H1 (cell line): ENCODE data around the gene LOXHD1.

Source experiments
- ATF3 ChIP-seq: IDR thresholded peaks from 2 replicates; pipeline ENCODE4 v1.6.1; 2011; ENCODE audit warnings: low read depth, mild to moderate bottlenecking, low read length; ENCODE audit not compliant: insufficient read depth
- BCL11A ChIP-seq, 2 experiments: IDR thresholded peaks; one replicate each; pipeline ENCODE4 v1.6.1; 2011; ENCODE audit warnings: low read depth in 2 of 2, low read length in 2 of 2, mild to moderate bottlenecking in 2 of 2
- CEBPB ChIP-seq: IDR thresholded peaks from 2 replicates; pipeline ENCODE4 v1.6.1; 2012; ENCODE audit warnings: low read depth, low read length
- CHD1 ChIP-seq: IDR thresholded peaks from 2 replicates; pipeline ENCODE4 v1.6.1; 2012; ENCODE audit warnings: low read depth, low read length, improper control_type of control experiment
- CREB1 ChIP-seq: IDR thresholded peaks from 2 replicates; pipeline ENCODE4 v1.6.1; 2012; ENCODE audit warnings: inconsistent platforms
- CTCF ChIP-seq, 3 experiments: IDR thresholded peaks; 1 replicate in 2 of 3; 2 replicates in 1 of 3; pipeline versions ENCODE4 v1.5.1 to v1.6.1; 2011; ENCODE audit warnings: low read length in 3 of 3, mild to moderate bottlenecking in 3 of 3, inconsistent platforms in 2 of 3, low read depth in 1 of 3, moderate library complexity in 1 of 3; ENCODE audit not compliant: insufficient read depth in 1 of 3; ENCODE audit errors: control extremely low read depth in 1 of 3
- GABPA ChIP-seq: IDR thresholded peaks from 2 replicates; pipeline ENCODE4 v1.6.1; 2011; ENCODE audit warnings: mild to moderate bottlenecking, low read length, moderate library complexity, borderline replicate concordance; ENCODE audit not compliant: insufficient read depth
- MAFK ChIP-seq: IDR thresholded peaks from 2 replicates; pipeline ENCODE4 v1.6.1; 2012; ENCODE audit warnings: low read depth, mild to moderate bottlenecking, improper control_type of control experiment, low read length
- POLR2AphosphoS5 ChIP-seq: IDR thresholded peaks from 2 replicates; pipeline ENCODE4 v1.6.1; 2011; ENCODE audit warnings: low read depth, low read length
- POU5F1 ChIP-seq: IDR thresholded peaks from 2 replicates; pipeline ENCODE4 v1.6.1; 2011; ENCODE audit warnings: low read depth, mild to moderate bottlenecking, low read length, moderate library complexity
- TF ChIP-seq, protein P1 (sequence below): IDR thresholded peaks from 2 replicates; pipeline ENCODE4 v1.6.1; 2012; ENCODE audit warnings: inconsistent platforms

DNA sequence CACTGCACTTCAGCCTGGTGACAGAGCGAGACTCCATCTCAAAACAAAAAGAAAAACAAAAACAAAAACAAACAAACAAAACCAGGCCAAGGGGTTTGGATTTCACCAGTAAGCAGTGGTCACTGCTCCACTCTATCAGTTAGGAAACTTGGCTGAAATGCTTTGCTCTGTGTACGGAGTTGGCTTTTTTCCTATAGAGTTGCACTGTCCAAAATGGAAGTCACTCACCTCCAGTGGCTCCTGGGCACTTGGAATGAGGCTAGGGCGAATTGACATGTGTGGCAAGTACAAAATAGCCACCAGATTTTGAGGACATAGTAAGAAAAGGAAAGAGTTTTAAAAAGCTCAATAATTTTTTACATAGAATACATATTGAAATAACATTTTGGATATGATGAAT, 228.7 kb downstream of the LOXHD1 start:
- TF ChIP-seq BCL11A (IDR thresholded peaks at IDR 0.05; ENCODE audit: low read depth in 2 of 2, low read length in 2 of 2) (no peak), CTCF (IDR thresholded peaks at IDR 0.05; ENCODE audit: control extremely low read depth in 1 of 3, insufficient read depth in 1 of 3, low read depth in 1 of 3, low read length in 3 of 3) (no peak), POLR2AphosphoS5 (no peak), CEBPB (no peak), CHD1 (no peak), GABPA (no peak), MAFK (no peak), ATF3 (no peak), POU5F1 (no peak), CREB1 (no peak)
- TF ChIP-seq, protein P1, sequence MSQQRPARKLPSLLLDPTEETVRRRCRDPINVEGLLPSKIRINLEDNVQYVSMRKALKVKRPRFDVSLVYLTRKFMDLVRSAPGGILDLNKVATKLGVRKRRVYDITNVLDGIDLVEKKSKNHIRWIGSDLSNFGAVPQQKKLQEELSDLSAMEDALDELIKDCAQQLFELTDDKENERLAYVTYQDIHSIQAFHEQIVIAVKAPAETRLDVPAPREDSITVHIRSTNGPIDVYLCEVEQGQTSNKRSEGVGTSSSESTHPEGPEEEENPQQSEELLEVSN = no peak
